ENCODE measurements around the gene CCDC157.

- TF ChIP-seq, protein P1, sequence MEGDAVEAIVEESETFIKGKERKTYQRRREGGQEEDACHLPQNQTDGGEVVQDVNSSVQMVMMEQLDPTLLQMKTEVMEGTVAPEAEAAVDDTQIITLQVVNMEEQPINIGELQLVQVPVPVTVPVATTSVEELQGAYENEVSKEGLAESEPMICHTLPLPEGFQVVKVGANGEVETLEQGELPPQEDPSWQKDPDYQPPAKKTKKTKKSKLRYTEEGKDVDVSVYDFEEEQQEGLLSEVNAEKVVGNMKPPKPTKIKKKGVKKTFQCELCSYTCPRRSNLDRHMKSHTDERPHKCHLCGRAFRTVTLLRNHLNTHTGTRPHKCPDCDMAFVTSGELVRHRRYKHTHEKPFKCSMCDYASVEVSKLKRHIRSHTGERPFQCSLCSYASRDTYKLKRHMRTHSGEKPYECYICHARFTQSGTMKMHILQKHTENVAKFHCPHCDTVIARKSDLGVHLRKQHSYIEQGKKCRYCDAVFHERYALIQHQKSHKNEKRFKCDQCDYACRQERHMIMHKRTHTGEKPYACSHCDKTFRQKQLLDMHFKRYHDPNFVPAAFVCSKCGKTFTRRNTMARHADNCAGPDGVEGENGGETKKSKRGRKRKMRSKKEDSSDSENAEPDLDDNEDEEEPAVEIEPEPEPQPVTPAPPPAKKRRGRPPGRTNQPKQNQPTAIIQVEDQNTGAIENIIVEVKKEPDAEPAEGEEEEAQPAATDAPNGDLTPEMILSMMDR (conservative IDR thresholded peaks at IDR 0.05; ENCODE audit: low read length): no peak
- no peak for TF ChIP-seq EZH2phosphoT487 (IDR thresholded peaks at IDR 0.05; ENCODE audit: borderline replicate concordance, low read depth, low read length)
These were observed at the start of gene CCDC157, which contains the start of gene SF3A1 for GRCh38 chr22:30356449-30357235.

All from OCI-LY7 (cell line).